AG09319 (cell line): Measurements from ENCODE around the gene POLR2L.

Source experiments
- DNase-seq: peaks from one replicate; pipeline ENCODE4 v3.0.0-alpha.2; 2010; ENCODE audit warnings: low read depth; ENCODE audit errors: extremely low read depth
- CTCF ChIP-seq: IDR thresholded peaks from 2 replicates; pipeline ENCODE4 v1.5.1; 2011; ENCODE audit warnings: low read depth, mild to moderate bottlenecking, inconsistent platforms, low read length, moderate library complexity

Gene POLR2L

GRCh38 chr11:841981-842369 is 354 bp downstream of the POLR2L start:
- TF ChIP-seq CTCF, result no peak
- no peak for DNase-seq

GRCh38 chr11:839875-840617 is 2.3 kb downstream of the POLR2L start:
- DNase-seq, result no peak
- TF ChIP-seq CTCF, result peak; percentile 21

- DNase-seq, result no peak
- TF ChIP-seq CTCF, result no peak
Measured at GRCh38 chr11:839280-839623, 3.1 kb downstream of the POLR2L start.

- peak; percentile 21 for TF ChIP-seq CTCF
- DNase-seq, result no peak
Measured at GRCh38 chr11:838441-839279, 3.7 kb downstream of the POLR2L start.

- DNase-seq, result no peak
- no peak for TF ChIP-seq CTCF
Measured at GRCh38 chr11:837990-838307, 4.4 kb downstream of the POLR2L start.

- no peak for DNase-seq
Measured at GRCh38 chr11:837189-837989, 4.9 kb downstream of the POLR2L start.

More at GRCh38 chr11:837189-837989, 4.9 kb downstream of the POLR2L start:
- TF ChIP-seq CTCF, result no peak
